ENCODE measurements around the gene BANK1.

Gene BANK1

DNA sequence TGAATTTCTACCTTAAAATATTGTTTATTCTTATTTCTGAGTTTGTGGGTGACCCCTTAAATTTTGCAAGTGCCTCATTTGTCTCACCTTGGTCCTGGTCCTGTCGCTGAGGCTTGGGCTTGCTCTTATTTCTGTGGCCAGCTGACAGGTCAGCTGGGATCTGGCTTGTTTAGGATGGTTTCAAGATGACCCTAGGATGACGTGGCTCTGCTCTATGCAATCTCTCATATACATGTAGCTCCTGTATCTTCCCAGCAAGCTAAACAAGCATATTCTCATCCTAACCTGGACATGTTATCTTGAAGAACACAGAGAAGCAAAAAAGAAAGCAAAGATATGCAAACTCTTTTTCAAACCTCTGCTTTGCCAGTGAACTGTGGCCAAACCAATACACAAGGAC is 158.4 kb downstream of the BANK1 start:
- TF ChIP-seq SNAI2 (CRISPR knock-in tag; IDR thresholded peaks at IDR 0.05) (no peak), ZC3H10 (CRISPR knock-in tag; IDR thresholded peaks at IDR 0.05) (no peak), ZNF565 (CRISPR knock-in tag; conservative IDR thresholded peaks at IDR 0.05; ENCODE audit: low read depth) (no peak), ZFP3 (CRISPR knock-in tag; IDR thresholded peaks at IDR 0.05) (no peak), ZNF70 (CRISPR knock-in tag; IDR thresholded peaks at IDR 0.05) (no peak), OSR1 (CRISPR knock-in tag; IDR thresholded peaks at IDR 0.05) (no peak), ESRRG (CRISPR knock-in tag; IDR thresholded peaks at IDR 0.05) (no peak), RARB (CRISPR knock-in tag; IDR thresholded peaks at IDR 0.05) (no peak), ARNTL (CRISPR knock-in tag; IDR thresholded peaks at IDR 0.05; ENCODE audit: borderline replicate concordance, low read depth) (no peak), ZFP30 (CRISPR knock-in tag; IDR thresholded peaks at IDR 0.05) (no peak), ISL1 (CRISPR knock-in tag; IDR thresholded peaks at IDR 0.05) (no peak), TOX (CRISPR knock-in tag; IDR thresholded peaks at IDR 0.05; ENCODE audit: borderline replicate concordance) (no peak), CSDC2 (CRISPR knock-in tag; IDR thresholded peaks at IDR 0.05) (no peak), GLIS3 (CRISPR knock-in tag; IDR thresholded peaks at IDR 0.05) (no peak), ZNF8 (CRISPR knock-in tag; IDR thresholded peaks at IDR 0.05) (no peak), PPARA (CRISPR knock-in tag; IDR thresholded peaks at IDR 0.05; ENCODE audit: borderline replicate concordance) (no peak)
- TF ChIP-seq, protein P1, sequence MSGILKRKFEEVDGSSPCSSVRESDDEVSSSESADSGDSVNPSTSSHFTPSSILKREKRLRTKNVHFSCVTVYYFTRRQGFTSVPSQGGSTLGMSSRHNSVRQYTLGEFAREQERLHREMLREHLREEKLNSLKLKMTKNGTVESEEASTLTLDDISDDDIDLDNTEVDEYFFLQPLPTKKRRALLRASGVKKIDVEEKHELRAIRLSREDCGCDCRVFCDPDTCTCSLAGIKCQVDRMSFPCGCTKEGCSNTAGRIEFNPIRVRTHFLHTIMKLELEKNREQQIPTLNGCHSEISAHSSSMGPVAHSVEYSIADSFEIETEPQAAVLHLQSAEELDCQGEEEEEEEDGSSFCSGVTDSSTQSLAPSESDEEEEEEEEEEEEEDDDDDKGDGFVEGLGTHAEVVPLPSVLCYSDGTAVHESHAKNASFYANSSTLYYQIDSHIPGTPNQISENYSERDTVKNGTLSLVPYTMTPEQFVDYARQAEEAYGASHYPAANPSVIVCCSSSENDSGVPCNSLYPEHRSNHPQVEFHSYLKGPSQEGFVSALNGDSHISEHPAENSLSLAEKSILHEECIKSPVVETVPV (CRISPR knock-in tag; IDR thresholded peaks at IDR 0.05) = no peak
- TF ChIP-seq, protein P2, sequence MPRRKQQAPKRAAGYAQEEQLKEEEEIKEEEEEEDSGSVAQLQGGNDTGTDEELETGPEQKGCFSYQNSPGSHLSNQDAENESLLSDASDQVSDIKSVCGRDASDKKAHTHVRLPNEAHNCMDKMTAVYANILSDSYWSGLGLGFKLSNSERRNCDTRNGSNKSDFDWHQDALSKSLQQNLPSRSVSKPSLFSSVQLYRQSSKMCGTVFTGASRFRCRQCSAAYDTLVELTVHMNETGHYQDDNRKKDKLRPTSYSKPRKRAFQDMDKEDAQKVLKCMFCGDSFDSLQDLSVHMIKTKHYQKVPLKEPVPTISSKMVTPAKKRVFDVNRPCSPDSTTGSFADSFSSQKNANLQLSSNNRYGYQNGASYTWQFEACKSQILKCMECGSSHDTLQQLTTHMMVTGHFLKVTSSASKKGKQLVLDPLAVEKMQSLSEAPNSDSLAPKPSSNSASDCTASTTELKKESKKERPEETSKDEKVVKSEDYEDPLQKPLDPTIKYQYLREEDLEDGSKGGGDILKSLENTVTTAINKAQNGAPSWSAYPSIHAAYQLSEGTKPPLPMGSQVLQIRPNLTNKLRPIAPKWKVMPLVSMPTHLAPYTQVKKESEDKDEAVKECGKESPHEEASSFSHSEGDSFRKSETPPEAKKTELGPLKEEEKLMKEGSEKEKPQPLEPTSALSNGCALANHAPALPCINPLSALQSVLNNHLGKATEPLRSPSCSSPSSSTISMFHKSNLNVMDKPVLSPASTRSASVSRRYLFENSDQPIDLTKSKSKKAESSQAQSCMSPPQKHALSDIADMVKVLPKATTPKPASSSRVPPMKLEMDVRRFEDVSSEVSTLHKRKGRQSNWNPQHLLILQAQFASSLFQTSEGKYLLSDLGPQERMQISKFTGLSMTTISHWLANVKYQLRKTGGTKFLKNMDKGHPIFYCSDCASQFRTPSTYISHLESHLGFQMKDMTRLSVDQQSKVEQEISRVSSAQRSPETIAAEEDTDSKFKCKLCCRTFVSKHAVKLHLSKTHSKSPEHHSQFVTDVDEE (CRISPR knock-in tag; IDR thresholded peaks at IDR 0.05) = no peak

DNA sequence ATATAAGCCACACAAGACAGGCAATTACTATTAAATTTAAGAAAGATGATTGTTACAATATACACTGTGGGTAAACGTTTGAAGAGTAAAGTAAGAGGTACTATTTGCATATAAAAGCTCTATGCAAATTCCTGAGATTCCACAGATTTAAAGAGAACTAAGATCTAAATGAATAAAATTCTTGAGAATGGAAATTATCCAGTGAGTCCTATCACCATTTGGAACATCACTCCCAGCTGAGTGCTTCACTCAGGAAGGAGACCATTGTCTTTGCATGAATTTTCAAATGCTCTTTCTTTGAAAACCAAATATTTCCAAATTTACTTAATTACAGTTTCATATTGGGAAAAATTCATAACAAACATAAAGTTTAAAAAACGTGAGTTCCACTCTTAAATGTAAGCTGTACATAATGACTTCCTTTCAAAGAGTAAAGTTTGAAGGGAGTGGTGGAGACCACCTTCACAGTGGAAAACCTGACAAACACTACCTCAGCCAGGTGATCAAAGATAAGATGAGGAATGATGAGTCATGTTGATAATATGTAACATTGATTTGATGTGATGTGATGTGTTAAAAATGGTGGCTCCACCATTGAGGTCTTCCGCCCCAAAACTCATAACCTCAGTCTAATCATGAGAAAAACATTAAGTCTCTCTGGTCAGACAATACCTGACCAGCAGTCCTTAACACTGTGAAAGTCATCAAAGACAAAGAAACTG is 159.9 kb downstream of the BANK1 start:
- ATAC-seq = no peak
- TF ChIP-seq OSR1 (CRISPR knock-in tag; IDR thresholded peaks at IDR 0.05) (no peak), TCF4 (CRISPR knock-in tag; IDR thresholded peaks at IDR 0.05; ENCODE audit: borderline replicate concordance) (no peak), PPARA (CRISPR knock-in tag; IDR thresholded peaks at IDR 0.05; ENCODE audit: borderline replicate concordance) (no peak), BACH2 (CRISPR knock-in tag; IDR thresholded peaks at IDR 0.05; ENCODE audit: borderline replicate concordance) (no peak), SNAI2 (CRISPR knock-in tag; IDR thresholded peaks at IDR 0.05) (no peak), ISL1 (CRISPR knock-in tag; IDR thresholded peaks at IDR 0.05) (no peak), ZC3H10 (CRISPR knock-in tag; IDR thresholded peaks at IDR 0.05) (no peak), ZFP3 (CRISPR knock-in tag; IDR thresholded peaks at IDR 0.05) (no peak), RARB (CRISPR knock-in tag; IDR thresholded peaks at IDR 0.05) (no peak)
- TF ChIP-seq, protein P1 (CRISPR knock-in tag; IDR thresholded peaks at IDR 0.05) = no peak
- TF ChIP-seq, protein P2 (CRISPR knock-in tag; IDR thresholded peaks at IDR 0.05) = no peak

More for the DNA sequence above, 158.4 kb downstream of the BANK1 start:
- ATAC-seq = no peak

DNA sequence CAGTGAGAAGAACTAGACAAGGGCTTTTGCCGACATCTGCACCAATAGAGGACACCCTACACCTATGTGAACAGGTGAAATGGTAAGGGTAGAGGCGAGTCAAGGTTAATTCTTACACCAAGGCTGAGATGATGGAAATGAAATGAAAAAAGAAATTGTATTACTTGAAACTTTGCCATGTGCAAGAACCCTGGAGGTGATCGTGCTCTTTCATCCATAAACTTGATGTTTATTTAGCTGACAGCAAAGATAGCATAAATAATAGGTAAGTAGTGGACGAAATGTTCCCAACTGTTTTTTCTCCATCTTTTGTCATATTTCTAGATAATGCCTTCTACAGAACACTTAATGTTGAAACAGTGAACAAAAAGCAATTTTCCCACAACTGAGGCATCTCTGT is 162.5 kb downstream of the BANK1 start:
- ATAC-seq = no peak
- TF ChIP-seq ZNF70 (CRISPR knock-in tag; IDR thresholded peaks at IDR 0.05) (no peak), OSR1 (CRISPR knock-in tag; IDR thresholded peaks at IDR 0.05) (no peak), ZFP3 (CRISPR knock-in tag; IDR thresholded peaks at IDR 0.05) (no peak), ZNF565 (CRISPR knock-in tag; conservative IDR thresholded peaks at IDR 0.05; ENCODE audit: low read depth) (no peak), GLIS3 (CRISPR knock-in tag; IDR thresholded peaks at IDR 0.05) (no peak), TOX (CRISPR knock-in tag; IDR thresholded peaks at IDR 0.05; ENCODE audit: borderline replicate concordance) (no peak), ESRRG (CRISPR knock-in tag; IDR thresholded peaks at IDR 0.05) (no peak), SNAI2 (CRISPR knock-in tag; IDR thresholded peaks at IDR 0.05) (no peak), RARB (CRISPR knock-in tag; IDR thresholded peaks at IDR 0.05) (no peak), ZNF8 (CRISPR knock-in tag; IDR thresholded peaks at IDR 0.05) (no peak), TCF4 (CRISPR knock-in tag; IDR thresholded peaks at IDR 0.05; ENCODE audit: borderline replicate concordance) (no peak), BACH2 (CRISPR knock-in tag; IDR thresholded peaks at IDR 0.05; ENCODE audit: borderline replicate concordance) (no peak), ISL1 (CRISPR knock-in tag; IDR thresholded peaks at IDR 0.05) (no peak), ARNTL (CRISPR knock-in tag; IDR thresholded peaks at IDR 0.05; ENCODE audit: borderline replicate concordance, low read depth) (no peak), ZC3H10 (CRISPR knock-in tag; IDR thresholded peaks at IDR 0.05) (no peak), PPARA (CRISPR knock-in tag; IDR thresholded peaks at IDR 0.05; ENCODE audit: borderline replicate concordance) (no peak), ZFP30 (CRISPR knock-in tag; IDR thresholded peaks at IDR 0.05) (no peak)
- TF ChIP-seq, protein P3, sequence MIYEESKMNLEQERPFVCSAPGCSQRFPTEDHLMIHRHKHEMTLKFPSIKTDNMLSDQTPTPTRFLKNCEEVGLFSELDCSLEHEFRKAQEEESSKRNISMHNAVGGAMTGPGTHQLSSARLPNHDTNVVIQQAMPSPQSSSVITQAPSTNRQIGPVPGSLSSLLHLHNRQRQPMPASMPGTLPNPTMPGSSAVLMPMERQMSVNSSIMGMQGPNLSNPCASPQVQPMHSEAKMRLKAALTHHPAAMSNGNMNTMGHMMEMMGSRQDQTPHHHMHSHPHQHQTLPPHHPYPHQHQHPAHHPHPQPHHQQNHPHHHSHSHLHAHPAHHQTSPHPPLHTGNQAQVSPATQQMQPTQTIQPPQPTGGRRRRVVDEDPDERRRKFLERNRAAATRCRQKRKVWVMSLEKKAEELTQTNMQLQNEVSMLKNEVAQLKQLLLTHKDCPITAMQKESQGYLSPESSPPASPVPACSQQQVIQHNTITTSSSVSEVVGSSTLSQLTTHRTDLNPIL (CRISPR knock-in tag; IDR thresholded peaks at IDR 0.05; ENCODE audit: low read depth) = no peak
- TF ChIP-seq, protein P1 (CRISPR knock-in tag; IDR thresholded peaks at IDR 0.05) = no peak
